ENCODE data around the gene PMEL. TPM values are rescaled to one million over a fixed set of nuclear protein-coding genes. Genes with fewer than 3 reads are reported as not detected.

PMEL gene
- total and polyA plus RNA-seq, 8 donors = 1.2 to 3.5 (median 2.2) TPM

DNA sequence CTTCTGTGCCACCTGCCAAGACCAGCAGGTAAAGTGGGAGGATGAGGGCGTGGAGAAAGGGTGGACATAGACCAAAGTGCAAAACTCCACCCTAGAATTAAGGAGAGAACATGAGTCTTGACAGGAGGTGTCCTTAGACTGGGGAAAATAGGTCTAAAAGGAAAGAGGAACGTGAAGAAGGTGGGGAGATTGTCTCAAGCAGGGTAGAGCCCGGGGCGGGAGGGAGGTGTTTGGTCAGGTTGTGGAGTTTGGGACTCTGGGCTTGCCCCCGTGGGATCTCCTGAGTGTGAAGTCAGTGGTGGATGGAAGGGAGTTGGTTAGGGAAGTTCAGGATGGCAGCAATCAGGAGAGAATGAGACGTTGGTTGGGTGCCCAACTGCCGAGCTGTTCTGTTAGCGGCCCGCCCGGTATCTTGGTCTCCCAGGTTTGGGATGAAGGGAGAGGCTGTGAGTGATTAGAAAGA lies 34.5 kb downstream of the PMEL start:
- Histone ChIP-seq H3K4me1 (peaks cover 11 to 26% (median 19%) of the 10 kb centered on the region in 3 donors), H3K27ac (peak overlapping the region in 3 of 4 donors; percentile 49 to 73 (median 67)), H3K27me3 (no peaks in the 10 kb centered on the region), H3K36me3 (no peaks in the 10 kb centered on the region), H3K9me3 (no peaks in the 10 kb centered on the region), H3K4me3 (peak overlapping the region; percentile 57 to 78 (median 74))
- TF ChIP-seq, protein P1, sequence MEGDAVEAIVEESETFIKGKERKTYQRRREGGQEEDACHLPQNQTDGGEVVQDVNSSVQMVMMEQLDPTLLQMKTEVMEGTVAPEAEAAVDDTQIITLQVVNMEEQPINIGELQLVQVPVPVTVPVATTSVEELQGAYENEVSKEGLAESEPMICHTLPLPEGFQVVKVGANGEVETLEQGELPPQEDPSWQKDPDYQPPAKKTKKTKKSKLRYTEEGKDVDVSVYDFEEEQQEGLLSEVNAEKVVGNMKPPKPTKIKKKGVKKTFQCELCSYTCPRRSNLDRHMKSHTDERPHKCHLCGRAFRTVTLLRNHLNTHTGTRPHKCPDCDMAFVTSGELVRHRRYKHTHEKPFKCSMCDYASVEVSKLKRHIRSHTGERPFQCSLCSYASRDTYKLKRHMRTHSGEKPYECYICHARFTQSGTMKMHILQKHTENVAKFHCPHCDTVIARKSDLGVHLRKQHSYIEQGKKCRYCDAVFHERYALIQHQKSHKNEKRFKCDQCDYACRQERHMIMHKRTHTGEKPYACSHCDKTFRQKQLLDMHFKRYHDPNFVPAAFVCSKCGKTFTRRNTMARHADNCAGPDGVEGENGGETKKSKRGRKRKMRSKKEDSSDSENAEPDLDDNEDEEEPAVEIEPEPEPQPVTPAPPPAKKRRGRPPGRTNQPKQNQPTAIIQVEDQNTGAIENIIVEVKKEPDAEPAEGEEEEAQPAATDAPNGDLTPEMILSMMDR (IDR thresholded peaks at IDR 0.05) = no peak
- ATAC-seq = no peak
- DNase-seq = peak in 1 of 6 donors; percentile 32
- intact Hi-C loops (cut with DNase I) = loop anchor here in 1 of 3 donors (10.0 kb wide), 1 partner anchor 187 kb away; the partner anchor contains the start of gene GDF11
- no peak for FAIRE-seq
- WGBS, 2 donors = 6 to 13% methylated on average over 10 of the region's 10 CpGs

- Histone ChIP-seq H3K4me3 (peak within 1 kb of the TSS; percentile 57 to 78 (median 74)), H3K4me1 (peaks cover 15 to 31% (median 23%) of the 10 kb centered on the region in 3 donors), H3K27ac (peak within 1 kb of the TSS; percentile 13 to 73 (median 58)), H3K9me3 (no peaks in the 10 kb centered on the region), H3K36me3 (no peaks in the 10 kb centered on the region), H3K27me3 (no peaks in the 10 kb centered on the region)
- no peak for FAIRE-seq
- intact Hi-C loops (cut with DNase I) = loop anchor here in 1 of 3 donors (10.0 kb wide), 1 partner anchor 186 kb away; the partner anchor contains the start of gene GDF11
- TF ChIP-seq, protein P1 (IDR thresholded peaks at IDR 0.05) = peak in 3 of 4 donors; percentile 27 to 35 (median 29)
- ATAC-seq = peak in 3 of 4 donors; percentile 23 to 31 (median 29)
- WGBS, 2 donors = 41 to 43% methylated on average over 3 of the region's 3 CpGs
- DNase-seq = peak in 1 of 6 donors; percentile 44
These were observed 35.0 kb downstream of the PMEL start, which contains the start of gene DGKA for GRCh38 chr12:55930771-55931316. TSS of gene DGKA (plus strand) at chr12:55931162. CDS start at chr12:55936504, 5,342 bp downstream.

- no peaks in the 10 kb centered on the region for H3K27me3 ChIP-seq
- no peak overlapping the region for H3K27ac ChIP-seq
- no peak for ATAC-seq
- TF ChIP-seq, protein P1 (IDR thresholded peaks at IDR 0.05) = no peak
- 62 to 73% methylated on average over 8 of the region's 8 CpGs for WGBS, 2 donors
- intact Hi-C loops (cut with DNase I) = no loop called here
- H3K4me3 ChIP-seq = no peak overlapping the region
- no peak for DNase-seq
- H3K4me1 ChIP-seq = peaks cover 16 to 39% (median 26%) of the 10 kb centered on the region in 3 donors
- H3K9me3 ChIP-seq = no peaks in the 10 kb centered on the region
- H3K36me3 ChIP-seq = no peaks in the 10 kb centered on the region
- no peak for FAIRE-seq
These were observed 36.5 kb downstream of the PMEL start for GRCh38 chr12:55929306-55929791.

GRCh38 chr12:55927588-55928502 lies 38.0 kb downstream of the PMEL start, which contains the start of gene PYM1:
TSS of gene PYM1 (minus strand) at chr12:55927894. CDS start at chr12:55927761, 133 bp downstream.
- Histone ChIP-seq H3K36me3 (no peaks in the 10 kb centered on the region), H3K27me3 (no peaks in the 10 kb centered on the region), H3K9me3 (no peaks in the 10 kb centered on the region), H3K4me1 (peaks cover 9 to 35% (median 20%) of the 10 kb centered on the region in 3 donors), H3K4me3 (peak within 1 kb of the TSS; percentile 72 to 87 (median 78)), H3K27ac (peak within 1 kb of the TSS; percentile 70 to 94 (median 86))
- FAIRE-seq (no peak), ATAC-seq (peak; percentile 66 to 72 (median 68)), DNase-seq (peak; percentile 83 to 92 (median 85))
- intact Hi-C loops (cut with DNase I) = no loop called here
- WGBS, 2 donors = 2 to 4% methylated on average over 49 of the region's 49 CpGs
- TF ChIP-seq, protein P1 (IDR thresholded peaks at IDR 0.05) = no peak

Data from pancreas (tissue), 10 donors.